Inflammatory macrophage treated with lipopolysaccharide for 1 hour (primary cell): ENCODE measurements around the gene SHISA2.
"Not testable (repeated sequence)": the region's sequence is repeated elsewhere in the genome, so short reads cannot be mapped to it uniquely, and the experiment has no call there.

Source experiments
- DNase-seq, 2 donors: peaks; one replicate each; pipeline ENCODE4 v3.0.0-alpha.2; 2020 to 2022

The SHISA2 gene

DNA sequence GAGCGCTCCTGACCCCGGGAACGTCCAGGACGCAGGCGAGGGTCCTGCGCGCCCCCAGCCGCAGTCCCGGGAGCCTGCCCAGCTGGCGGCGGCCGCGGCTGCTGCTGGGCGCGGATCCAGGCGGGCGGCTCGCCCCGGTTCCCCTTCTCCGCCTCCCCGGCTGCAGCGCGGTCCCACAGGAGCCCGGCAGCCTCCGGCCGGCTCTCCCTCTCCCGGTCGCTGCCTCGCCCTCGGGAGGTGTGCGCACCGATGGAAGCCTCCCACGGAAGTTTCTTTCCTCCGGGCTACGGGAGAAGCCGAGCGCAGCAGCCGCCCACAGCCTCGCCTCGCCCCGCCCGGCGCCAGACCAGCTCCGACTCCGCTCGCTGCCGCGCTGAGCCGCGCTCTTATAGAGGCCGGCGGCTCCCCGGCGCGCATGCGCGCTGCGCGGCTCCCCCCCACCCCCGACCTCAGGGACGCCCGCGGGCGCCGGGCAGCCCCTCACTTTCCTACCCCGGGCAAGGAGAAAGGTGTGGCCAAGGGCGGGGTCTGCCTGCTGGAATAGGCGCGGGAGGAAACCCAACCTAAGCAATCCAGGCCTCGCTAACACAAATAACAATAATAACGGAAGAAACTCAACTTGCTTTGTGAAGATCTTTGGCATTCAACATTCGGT lies at the start of gene SHISA2:
SHISA2 (minus strand) TSS at position 360 of the 655 bp plus-strand sequence. CDS start 1,041 bp downstream, outside the sequence.
- DNase-seq = no peak

GRCh38 chr13:26095846-26096610 lies 44.2 kb upstream of the SHISA2 start:
- no peak for DNase-seq

DNA sequence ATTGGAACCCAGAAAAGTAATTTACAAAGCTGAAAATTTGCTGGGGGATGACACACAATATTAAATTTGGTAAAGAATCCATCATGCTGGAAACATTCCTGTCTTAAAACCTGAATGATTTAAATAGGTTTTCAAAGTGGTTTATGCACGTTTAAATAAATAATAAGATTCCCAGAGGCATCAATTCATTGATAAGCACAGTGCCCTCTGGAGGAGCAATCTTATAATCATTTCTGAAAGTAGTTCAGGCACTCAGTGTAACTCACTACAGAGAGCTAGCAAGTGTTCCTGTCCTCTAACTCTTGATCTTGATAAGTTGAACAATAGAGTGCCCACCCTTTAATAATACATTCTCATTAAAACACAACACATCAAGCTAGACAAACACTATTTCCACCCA lies 43.5 kb upstream of the SHISA2 start:
- no peak for DNase-seq

- DNase-seq = not testable (repeated sequence)
Observed at GRCh38 chr13:26076821-26077220, 25.0 kb upstream of the SHISA2 start.

DNA sequence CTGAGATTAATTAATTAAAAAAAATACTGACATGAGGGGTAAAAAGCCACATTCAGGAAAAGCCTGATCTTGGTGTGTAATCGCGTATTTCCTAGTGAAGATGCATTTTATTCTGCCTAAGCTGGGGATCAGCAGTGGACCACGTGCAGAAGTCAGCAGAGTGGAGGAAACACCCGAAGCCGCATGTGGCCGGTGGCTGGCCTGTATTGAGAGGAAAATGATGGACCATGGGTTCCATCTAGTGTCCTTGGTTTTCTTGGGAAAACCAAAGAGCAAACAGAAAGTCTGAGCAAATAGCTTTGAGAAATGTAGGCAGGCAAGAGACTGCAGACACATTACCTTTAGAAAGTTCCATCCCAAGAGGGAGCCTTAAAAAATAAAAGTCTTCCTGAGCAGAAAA lies 23.7 kb upstream of the SHISA2 start:
- DNase-seq = no peak

GRCh38 chr13:26074706-26075105 lies 22.9 kb upstream of the SHISA2 start:
- peak; percentile 22 to 28 for DNase-seq

GRCh38 chr13:26072335-26072734 lies 20.5 kb upstream of the SHISA2 start:
- not testable (repeated sequence) for DNase-seq

DNA sequence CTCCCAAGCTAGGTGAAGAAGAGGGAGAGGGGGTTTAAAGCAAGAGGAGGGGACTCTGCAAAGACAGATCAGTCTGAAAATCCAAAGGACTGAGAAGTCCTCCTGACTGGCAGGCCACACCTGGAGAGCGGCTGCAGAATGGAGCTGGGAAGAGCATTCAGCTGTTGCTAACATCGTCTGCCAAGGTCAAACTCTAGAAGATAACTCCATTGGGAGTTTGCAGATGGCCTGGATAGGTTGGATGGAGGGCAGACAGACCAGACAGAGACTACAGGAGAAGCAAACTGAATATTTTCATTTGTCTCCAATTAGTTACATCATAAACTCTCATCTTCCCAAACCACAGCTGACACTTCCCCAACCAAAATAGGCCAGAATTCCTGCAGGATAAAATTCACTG lies 19.9 kb upstream of the SHISA2 start:
- no peak for DNase-seq

DNA sequence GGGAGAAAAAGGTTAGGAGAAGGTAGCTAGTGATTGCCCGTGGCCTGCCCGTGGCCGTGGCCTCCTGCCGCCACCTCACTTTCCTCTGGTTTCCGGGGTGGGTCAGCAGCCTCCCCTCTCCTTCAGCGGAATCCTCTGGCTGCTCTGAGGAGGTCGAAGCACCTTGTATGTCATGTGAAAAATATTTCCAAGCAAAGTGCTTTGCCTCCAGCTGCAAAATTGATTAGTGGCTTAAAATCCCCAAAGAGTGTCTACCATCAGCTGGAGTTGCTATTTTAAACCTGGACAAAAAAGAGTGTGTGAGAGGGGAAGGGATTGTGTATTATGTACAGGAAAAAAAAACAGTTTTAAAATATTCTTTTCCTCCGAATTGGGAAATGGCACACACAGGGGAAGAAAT lies 17.8 kb upstream of the SHISA2 start:
- DNase-seq = not testable (repeated sequence)

- not testable (repeated sequence) for DNase-seq
Observed at GRCh38 chr13:26068372-26068771, 16.6 kb upstream of the SHISA2 start.

DNA sequence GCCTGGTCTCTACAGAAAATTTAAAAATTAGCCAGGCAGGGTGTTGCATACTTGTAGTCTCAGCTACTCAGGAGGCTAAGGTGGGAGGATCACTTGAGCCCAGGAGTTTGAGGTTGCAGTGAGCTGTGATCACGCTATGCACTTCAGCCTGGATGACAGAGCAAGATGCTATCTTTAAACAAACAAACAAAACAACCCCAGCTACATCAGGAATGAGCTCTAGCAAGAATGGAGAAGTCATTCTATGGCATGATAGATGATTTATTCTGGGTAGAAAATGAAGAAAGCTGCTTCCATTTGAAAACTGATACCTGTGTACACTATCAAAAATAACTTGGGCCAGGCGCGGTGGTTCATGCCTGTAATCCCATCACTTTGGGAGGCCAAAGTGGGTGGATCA lies 15.8 kb upstream of the SHISA2 start:
- DNase-seq = no peak

DNA sequence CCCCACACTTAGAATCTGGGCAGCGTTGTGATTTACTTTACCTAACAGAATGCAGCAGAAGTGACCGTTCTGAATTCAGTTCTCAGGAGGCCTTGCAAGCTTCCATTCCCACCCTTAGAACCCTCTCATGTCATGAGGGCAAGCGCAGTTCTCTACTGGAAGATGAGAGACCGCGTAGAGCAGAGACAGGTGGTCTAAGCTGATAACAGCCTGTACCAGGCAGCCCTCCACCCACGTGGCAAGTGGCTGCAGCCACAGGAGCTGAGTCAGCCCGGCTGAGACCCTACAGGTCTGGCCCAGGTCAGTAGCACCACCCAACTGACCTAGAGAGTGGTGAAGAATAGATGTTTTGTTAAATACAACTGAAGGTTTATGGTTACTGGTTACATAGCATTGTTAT lies 14.7 kb upstream of the SHISA2 start:
- not testable (repeated sequence) for DNase-seq

DNA sequence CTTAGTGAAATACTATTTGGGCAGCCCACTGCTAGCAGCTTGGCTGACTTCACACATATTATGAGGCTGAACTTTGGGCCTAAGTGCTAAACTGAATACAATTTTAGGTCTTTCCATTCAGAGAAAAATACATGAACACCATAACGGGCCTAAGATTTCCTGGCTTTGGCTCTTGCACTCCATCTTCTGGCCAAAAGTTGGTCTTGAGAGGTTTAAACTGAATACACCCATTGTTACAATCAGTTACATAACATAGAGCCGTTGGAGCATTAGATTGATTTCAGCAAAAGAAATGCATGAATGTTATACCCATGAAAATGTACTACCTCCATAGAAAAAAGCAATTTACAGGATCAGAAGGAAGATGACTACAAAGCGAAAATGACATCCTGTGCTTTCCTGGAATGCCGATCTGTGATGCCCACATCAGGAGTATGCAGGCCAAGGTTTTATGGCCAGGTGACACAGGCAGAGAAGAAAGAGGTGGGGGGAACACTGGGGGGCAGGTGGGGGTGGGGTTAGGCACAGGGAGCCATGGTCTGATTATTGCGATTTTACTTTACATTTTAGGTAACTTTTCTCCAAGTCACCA lies 11.1 kb upstream of the SHISA2 start:
- peak; percentile 16 to 43 for DNase-seq

- no peak for DNase-seq
Observed at GRCh38 chr13:26061947-26062346, 10.1 kb upstream of the SHISA2 start.

- no peak for DNase-seq
Observed at GRCh38 chr13:26061256-26061655, 9.4 kb upstream of the SHISA2 start.

DNA sequence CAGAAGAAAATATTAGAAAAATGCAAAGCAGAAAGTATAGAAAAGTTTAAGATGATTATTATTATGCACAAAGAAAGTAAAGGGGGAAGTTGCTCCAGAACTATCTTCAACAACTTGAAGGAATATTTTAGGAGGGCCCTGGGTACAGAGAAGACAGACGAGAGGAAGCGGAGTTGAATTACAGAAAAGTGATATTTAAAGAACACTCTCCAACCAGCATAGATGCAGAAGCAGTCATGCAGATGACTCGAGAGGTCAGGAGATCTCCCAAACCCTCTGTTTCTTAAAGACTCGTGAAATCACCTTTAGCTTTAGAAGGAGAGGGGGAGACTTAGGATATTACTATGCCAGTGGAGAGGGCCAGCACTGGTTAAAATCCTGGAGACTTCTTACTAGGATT lies 8.5 kb upstream of the SHISA2 start:
- no peak for DNase-seq

GRCh38 chr13:26058704-26059103 lies 6.9 kb upstream of the SHISA2 start:
- no peak for DNase-seq

- no peak for DNase-seq
Observed at GRCh38 chr13:26054896-26055295, 3.1 kb upstream of the SHISA2 start.

GRCh38 chr13:26053418-26053980 lies 1.7 kb upstream of the SHISA2 start:
- DNase-seq = no peak

GRCh38 chr13:26052337-26052736 lies 521 bp upstream of the SHISA2 start:
- no peak for DNase-seq

GRCh38 chr13:26051231-26051656 lies 572 bp downstream of the SHISA2 start:
- DNase-seq = no peak

DNA sequence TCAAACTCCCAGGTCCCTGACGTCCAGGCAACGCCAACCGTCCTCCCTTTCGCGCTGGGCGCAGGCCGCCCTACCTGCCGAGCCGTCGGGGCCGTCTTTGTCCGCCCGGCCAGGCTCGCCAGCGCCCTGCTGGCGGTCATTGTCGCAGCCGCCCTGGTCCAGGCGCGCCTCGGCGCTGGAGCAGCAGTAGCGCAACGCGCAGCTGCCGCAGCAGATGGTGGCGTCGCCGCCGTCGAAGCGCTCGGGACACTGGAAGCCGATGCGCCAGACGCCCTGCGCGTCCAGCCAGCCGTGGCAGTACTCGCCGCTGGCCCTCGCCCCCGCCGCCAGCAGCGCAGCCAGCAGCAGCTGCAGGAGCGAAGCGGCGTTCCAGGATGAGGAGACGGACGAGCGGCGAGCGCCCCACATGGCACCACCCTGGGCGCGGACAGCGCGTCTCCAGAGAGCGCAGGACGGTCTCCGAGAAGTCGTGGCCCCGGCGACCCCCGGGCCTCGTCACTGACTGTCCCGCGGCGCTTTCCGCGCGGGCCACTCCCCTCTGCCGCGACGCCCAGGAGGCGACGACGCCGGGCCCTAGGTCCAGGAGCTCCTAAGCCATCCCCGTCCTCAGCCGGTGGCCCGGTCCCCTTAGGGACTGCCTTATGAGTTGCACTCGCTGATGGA lies 1.1 kb downstream of the SHISA2 start:
- no peak for DNase-seq

- DNase-seq = no peak
Observed at GRCh38 chr13:26048741-26049140, 3.1 kb downstream of the SHISA2 start.
